H1 (cell line): ENCODE measurements around the gene MKX.
A peak's percentile ranks its signal among the peaks of the same experiment; 100 is the strongest.

Source experiments
- CEBPB ChIP-seq: IDR thresholded peaks from 2 replicates; pipeline ENCODE4 v1.6.1; 2012; ENCODE audit warnings: low read depth, low read length
- CHD1 ChIP-seq: IDR thresholded peaks from 2 replicates; pipeline ENCODE4 v1.6.1; 2012; ENCODE audit warnings: low read depth, low read length, improper control_type of control experiment
- CHD2 ChIP-seq: IDR thresholded peaks from 2 replicates; pipeline ENCODE4 v1.6.1; 2012; ENCODE audit warnings: low read length, improper control_type of control experiment
- CTCF ChIP-seq, 3 experiments: IDR thresholded peaks; 1 replicate in 2 of 3; 2 replicates in 1 of 3; pipeline versions ENCODE4 v1.5.1 to v1.6.1; 2011; ENCODE audit warnings: low read length in 3 of 3, mild to moderate bottlenecking in 3 of 3, inconsistent platforms in 2 of 3, low read depth in 1 of 3, moderate library complexity in 1 of 3; ENCODE audit not compliant: insufficient read depth in 1 of 3; ENCODE audit errors: control extremely low read depth in 1 of 3
- POLR2A ChIP-seq, 2 experiments: IDR thresholded peaks; 1 replicate in 1 of 2; 2 replicates in 1 of 2; pipeline ENCODE4 v1.6.1; 2011; ENCODE audit warnings: low read depth in 2 of 2, low read length in 2 of 2, mild to moderate bottlenecking in 2 of 2; ENCODE audit errors: control extremely low read depth in 1 of 2
- POLR2AphosphoS5 ChIP-seq: IDR thresholded peaks from 2 replicates; pipeline ENCODE4 v1.6.1; 2011; ENCODE audit warnings: low read depth, low read length
- RFX5 ChIP-seq: IDR thresholded peaks from 2 replicates; pipeline ENCODE4 v1.6.1; 2011; ENCODE audit warnings: low read depth, low read length, improper control_type of control experiment, borderline replicate concordance
- RXRA ChIP-seq: IDR thresholded peaks from 2 replicates; pipeline ENCODE4 v1.6.1; 2011; ENCODE audit warnings: low read depth, mild to moderate bottlenecking, low read length, moderate library complexity; ENCODE audit not compliant: insufficient read depth
- SRF ChIP-seq: IDR thresholded peaks from 2 replicates; pipeline ENCODE4 v1.6.1; 2011; ENCODE audit warnings: mild to moderate bottlenecking, low read depth, low read length, moderate library complexity
- TCF12 ChIP-seq: IDR thresholded peaks from 2 replicates; pipeline ENCODE4 v1.6.1; 2011; ENCODE audit warnings: low read depth, mild to moderate bottlenecking, low read length
- ZNF274 ChIP-seq: IDR thresholded peaks from 2 replicates; pipeline ENCODE4 v1.7.0; 2012; ENCODE audit warnings: low read length, borderline replicate concordance; ENCODE audit errors: extremely low read depth

DNA sequence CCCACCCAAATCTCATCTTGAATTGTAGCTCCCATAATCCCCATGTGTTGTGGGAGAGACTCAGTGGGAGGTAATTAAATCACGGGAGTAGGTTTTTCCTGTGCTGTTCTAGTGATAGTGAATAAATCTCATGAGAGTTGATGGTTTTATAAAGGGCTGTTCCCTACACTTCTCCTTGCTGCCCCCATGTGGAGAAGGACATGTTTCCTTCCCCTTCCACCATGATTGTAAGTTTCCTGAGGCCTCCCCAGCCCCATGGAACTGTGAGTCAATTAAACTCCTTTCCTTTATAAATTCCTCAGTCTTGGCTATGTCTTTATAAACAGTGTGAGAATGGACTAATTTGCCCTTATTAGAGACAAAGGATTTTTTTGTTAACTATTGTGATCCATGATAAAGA lies 48.5 kb upstream of the MKX start:
- TF ChIP-seq RFX5 (no peak), TCF12 (no peak), POLR2A (IDR thresholded peaks at IDR 0.05; ENCODE audit: control extremely low read depth in 1 of 2, low read depth in 2 of 2, low read length in 2 of 2) (no peak), CHD1 (no peak), SRF (no peak), CTCF (IDR thresholded peaks at IDR 0.05; ENCODE audit: control extremely low read depth in 1 of 3, insufficient read depth in 1 of 3, low read depth in 1 of 3, low read length in 3 of 3) (peak in 1 of 3 experiments; percentile 41; a peak in 1 of 4 replicates), POLR2AphosphoS5 (no peak), ZNF274 (no peak), RXRA (no peak), CHD2 (no peak), CEBPB (no peak)
